Vagina (tissue), 2 donors: ENCODE data around the gene FAM153A. TPM values are rescaled to one million over a fixed set of nuclear protein-coding genes. Genes with fewer than 3 reads are reported as not detected.
"Not testable (repeated sequence)": the region's sequence is repeated elsewhere in the genome, so short reads cannot be mapped to it uniquely, and the experiment has no call there.

Source experiments
- DNase-seq, 2 donors: peaks; one replicate each; pipeline ENCODE4 v3.0.0-alpha.2; 2017; ENCODE audit errors: extremely low spot score in 2 of 2
- H3K27ac ChIP-seq: fragments of 200-600 bp; sonication (generic); one replicate; pipeline ENCODE4 v1.5.1; 2019
- H3K27me3 ChIP-seq: fragments of 200-600 bp; sonication (generic); one replicate; pipeline ENCODE4 v1.5.1; 2019
- H3K36me3 ChIP-seq, 2 donors: fragments of 200-600 bp; sonication (generic); one replicate each; pipeline ENCODE4 v1.5.1; 2017 to 2019
- H3K4me1 ChIP-seq: fragments of 200-600 bp; sonication (generic); one replicate; pipeline ENCODE4 v1.5.1; 2019
- H3K4me3 ChIP-seq, 2 donors: fragments of 200-600 bp; sonication (generic); 1 replicate in 1 of 2; 2 replicates in 1 of 2; pipeline ENCODE4 v1.5.1; 2016 to 2019
- H3K9me3 ChIP-seq: fragments of 200-600 bp; sonication (generic); one replicate; pipeline ENCODE4 v1.5.1; 2019
- intact Hi-C: fragments of 100-400 bp; cut with DNase I; formaldehyde crosslinking; loops from one replicate; pipeline ENCODE4 v1.15.1; 2023
- total RNA-seq: library from RNA; depleted of rRNA; stranded (reverse); fragments of >200 nt; gene quantifications from one replicate; pipeline ENCODE4 v1.2.3, GENCODE V29; 2016

Gene FAM153A
- 4.2 TPM for total RNA-seq

- DNase-seq, H3K4me3 ChIP-seq, H3K4me1 ChIP-seq, intact Hi-C loops, H3K9me3 ChIP-seq, H3K27me3 ChIP-seq, H3K36me3 ChIP-seq, H3K27ac ChIP-seq: not testable (repeated sequence)
These were observed at the start of gene FAM153A for GRCh38 chr5:177782792-177783633. TSS of gene FAM153A (minus strand) at chr5:177782899.

- intact Hi-C loops, H3K9me3 ChIP-seq, H3K4me3 ChIP-seq, H3K4me1 ChIP-seq, H3K36me3 ChIP-seq, H3K27ac ChIP-seq, DNase-seq, H3K27me3 ChIP-seq: not testable (repeated sequence)
These were observed 49.6 kb upstream of the FAM153A start for GRCh38 chr5:177832287-177832686.

GRCh38 chr5:177826073-177826472, 43.4 kb upstream of the FAM153A start:
- intact Hi-C loops, H3K4me3 ChIP-seq, H3K4me1 ChIP-seq, H3K27ac ChIP-seq, DNase-seq, H3K36me3 ChIP-seq, H3K9me3 ChIP-seq, H3K27me3 ChIP-seq: not testable (repeated sequence)

DNA sequence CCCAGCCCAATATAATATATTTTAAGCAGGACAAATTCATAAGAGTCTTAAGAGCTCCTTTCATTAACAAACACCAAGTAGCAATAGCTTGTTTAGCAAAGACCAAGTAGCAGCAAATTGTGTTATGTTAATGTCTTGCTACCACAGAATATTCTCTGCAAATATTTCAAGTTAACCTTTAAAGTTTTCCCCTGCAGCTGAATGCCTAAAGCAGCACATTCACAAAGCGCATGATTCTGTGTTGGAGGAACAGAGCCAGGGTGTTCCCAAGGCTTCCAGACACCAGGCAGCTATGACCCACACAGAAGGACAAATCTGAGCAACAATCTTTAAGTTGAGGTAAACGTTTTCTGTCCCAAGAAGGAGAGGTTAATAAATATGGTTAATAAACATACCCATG, 42.1 kb upstream of the FAM153A start:
- H3K27me3 ChIP-seq, intact Hi-C loops, DNase-seq, H3K4me3 ChIP-seq, H3K27ac ChIP-seq, H3K36me3 ChIP-seq, H3K4me1 ChIP-seq, H3K9me3 ChIP-seq: not testable (repeated sequence)

DNA sequence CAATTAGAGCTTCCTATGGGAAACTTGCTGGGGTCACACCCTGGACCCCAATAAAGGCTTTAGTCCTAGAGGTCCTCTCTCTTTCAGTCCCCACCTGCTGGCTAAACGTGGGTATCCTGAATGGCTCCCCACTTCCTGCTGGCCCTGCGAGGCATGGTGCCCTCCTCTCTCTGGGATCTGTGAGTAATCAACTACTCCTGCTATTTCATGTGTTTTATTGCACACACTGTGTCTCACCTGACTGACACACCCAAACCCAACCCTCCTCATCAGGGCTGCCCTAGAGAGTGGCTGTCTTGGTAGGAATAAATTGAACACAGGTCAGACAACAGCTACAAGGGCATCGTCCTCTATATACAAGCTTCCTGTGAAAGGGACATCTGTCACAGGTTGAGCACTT, 39.8 kb upstream of the FAM153A start:
- intact Hi-C loops, DNase-seq, H3K27ac ChIP-seq, H3K9me3 ChIP-seq, H3K27me3 ChIP-seq, H3K4me1 ChIP-seq, H3K36me3 ChIP-seq, H3K4me3 ChIP-seq: not testable (repeated sequence)

- H3K36me3 ChIP-seq, H3K4me3 ChIP-seq, H3K27me3 ChIP-seq, H3K9me3 ChIP-seq, DNase-seq, H3K4me1 ChIP-seq, intact Hi-C loops, H3K27ac ChIP-seq: not testable (repeated sequence)
These were observed 37.0 kb upstream of the FAM153A start for GRCh38 chr5:177819664-177820063.

DNA sequence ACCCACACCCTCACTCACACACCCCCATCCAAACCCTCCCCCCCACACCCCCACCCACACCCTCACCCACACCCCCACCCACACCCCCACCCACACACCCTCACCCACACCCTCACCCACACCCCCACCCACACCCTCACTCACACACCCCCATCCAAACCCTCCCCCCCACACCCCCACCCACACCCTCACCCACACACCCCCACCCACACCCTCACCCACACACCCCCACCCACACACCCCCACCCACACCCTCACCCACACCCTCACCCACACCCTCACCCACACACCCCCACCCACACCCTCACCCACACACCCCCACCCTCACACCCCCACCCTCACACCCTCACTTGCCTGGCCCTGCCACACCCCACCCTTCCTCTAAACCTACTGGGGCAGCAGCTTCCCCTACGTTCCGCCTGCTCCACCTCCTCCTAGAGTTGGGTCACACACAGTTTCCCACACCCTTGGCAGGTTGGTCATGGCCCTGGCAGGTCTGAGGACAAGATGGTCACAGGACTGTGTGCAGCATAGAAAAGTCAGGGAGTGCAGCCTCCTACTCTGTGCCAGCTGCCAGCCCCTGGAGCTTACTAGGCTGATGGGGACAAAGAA, 30.2 kb upstream of the FAM153A start:
- H3K27me3 ChIP-seq, H3K36me3 ChIP-seq, H3K27ac ChIP-seq, H3K4me3 ChIP-seq, intact Hi-C loops, DNase-seq, H3K4me1 ChIP-seq, H3K9me3 ChIP-seq: not testable (repeated sequence)

- H3K27ac ChIP-seq, H3K27me3 ChIP-seq, H3K9me3 ChIP-seq, H3K4me3 ChIP-seq, DNase-seq, H3K4me1 ChIP-seq, intact Hi-C loops, H3K36me3 ChIP-seq: not testable (repeated sequence)
These were observed 29.6 kb upstream of the FAM153A start for GRCh38 chr5:177812160-177812743.

DNA sequence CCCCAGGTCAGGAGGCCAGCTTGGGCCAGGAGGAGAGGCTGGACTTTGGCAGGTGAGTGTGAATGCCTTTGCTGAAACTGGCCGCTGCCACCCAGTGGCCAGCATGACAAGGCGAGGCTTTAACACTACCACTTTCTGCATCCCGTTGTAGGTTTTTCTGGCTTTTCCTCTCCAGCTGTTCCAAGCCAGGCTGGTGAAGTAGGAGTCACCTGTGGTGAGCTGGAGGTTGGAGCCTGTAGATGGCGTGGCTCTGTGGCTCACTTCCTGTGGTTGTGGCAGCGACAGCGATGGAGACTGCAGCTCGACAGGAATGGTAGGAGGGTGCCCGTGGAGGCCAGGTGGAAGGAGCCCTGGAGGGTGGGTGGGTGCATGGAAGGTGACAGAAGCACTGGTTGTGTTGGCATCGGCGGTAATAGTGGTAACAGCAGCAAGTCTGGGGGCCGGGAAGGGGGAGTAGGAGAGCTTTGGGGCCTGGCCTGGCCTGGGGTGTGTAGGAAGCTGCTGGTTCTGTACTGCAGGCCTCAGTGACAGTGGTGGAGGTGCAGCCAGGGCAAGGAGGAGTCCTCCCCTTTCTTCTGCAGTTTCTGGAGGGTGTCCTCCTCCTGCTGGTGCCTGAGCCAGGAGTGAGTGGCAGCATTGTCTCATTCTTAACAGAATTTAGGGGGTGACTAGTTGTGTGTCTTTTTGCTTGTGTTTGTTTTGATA, 26.7 kb upstream of the FAM153A start:
- H3K4me3 ChIP-seq, H3K27me3 ChIP-seq, H3K9me3 ChIP-seq, H3K36me3 ChIP-seq, DNase-seq, H3K27ac ChIP-seq, intact Hi-C loops, H3K4me1 ChIP-seq: not testable (repeated sequence)

DNA sequence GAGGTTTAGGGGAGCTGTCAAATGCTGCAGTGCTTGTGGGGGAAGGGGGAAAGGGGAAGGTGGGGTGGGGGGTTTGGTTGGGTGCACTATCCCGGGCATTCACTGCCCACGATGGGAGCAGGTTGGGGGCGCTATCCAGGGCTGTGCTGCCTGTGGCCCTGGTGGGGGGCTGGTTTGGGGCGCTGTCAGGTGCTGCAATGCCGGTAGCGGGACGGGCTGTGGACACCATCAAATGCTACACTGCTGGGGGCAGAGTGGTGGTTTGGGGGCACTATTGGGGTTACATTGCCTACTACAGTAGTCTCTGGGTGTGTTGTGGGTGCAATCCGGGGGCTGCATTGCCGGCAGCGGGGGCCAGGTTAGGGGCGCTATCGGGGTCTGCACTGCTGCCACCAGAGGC, 25.7 kb upstream of the FAM153A start:
- H3K36me3 ChIP-seq, DNase-seq, H3K27ac ChIP-seq, H3K4me1 ChIP-seq, H3K9me3 ChIP-seq, H3K4me3 ChIP-seq, H3K27me3 ChIP-seq, intact Hi-C loops: not testable (repeated sequence)

DNA sequence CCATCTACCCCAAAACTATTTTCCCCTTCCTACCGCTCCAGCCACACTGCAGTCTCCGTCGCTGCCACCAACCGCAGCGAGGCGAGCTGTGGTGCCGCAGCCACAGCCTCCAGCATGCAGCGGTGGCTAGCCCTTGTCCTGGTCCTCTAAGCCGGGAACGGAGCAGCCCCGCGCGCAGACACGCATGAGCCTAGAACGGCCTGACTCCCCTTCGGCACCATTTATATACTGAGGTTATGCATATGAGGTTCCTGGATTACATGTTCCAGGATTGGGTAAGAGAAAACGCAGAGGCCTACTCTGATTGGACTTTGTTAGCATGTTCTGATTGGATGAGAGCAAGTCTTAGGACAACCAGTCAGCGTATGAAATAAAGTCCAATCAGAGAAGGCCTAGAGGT, 24.6 kb upstream of the FAM153A start:
- H3K27ac ChIP-seq, H3K9me3 ChIP-seq, H3K4me1 ChIP-seq, H3K36me3 ChIP-seq, DNase-seq, H3K27me3 ChIP-seq, intact Hi-C loops, H3K4me3 ChIP-seq: not testable (repeated sequence)

GRCh38 chr5:177801427-177801826, 18.7 kb upstream of the FAM153A start:
- DNase-seq, H3K27ac ChIP-seq, H3K4me1 ChIP-seq, intact Hi-C loops, H3K27me3 ChIP-seq, H3K36me3 ChIP-seq, H3K4me3 ChIP-seq, H3K9me3 ChIP-seq: not testable (repeated sequence)

DNA sequence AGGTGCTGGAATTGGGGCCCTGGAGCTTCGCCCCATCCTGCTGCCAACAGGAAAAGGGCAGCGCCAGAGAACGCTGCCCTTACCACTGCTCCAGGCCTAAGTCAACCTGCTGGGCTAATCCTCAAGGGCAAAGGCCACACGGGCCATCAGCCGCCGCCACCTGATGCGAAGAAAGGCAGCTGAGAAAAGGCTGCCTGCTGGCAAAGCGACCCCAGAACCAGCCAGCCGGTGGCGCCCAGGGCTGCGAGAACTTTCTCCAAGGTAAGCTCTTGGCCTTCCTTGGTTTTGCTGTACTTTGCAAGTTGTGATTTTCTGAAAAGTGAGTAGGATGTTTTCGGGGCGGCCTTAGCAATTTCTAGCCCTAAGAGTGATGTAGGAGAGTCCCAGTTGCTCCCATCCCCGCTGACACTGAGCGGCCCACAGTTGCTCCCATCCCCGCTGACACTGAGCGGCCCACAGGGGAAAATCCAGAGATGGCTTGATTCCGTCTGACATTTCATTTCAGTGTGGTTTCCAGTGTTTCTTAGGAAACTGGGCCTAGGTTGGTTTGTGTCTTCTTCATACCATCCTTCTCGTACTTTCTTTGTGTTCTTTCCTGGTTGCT, 15.6 kb upstream of the FAM153A start:
- H3K36me3 ChIP-seq, intact Hi-C loops, DNase-seq, H3K27me3 ChIP-seq, H3K4me1 ChIP-seq, H3K4me3 ChIP-seq, H3K9me3 ChIP-seq, H3K27ac ChIP-seq: not testable (repeated sequence)
